Lower leg skin (tissue), 3 donors: Measurements from ENCODE around the gene PHTF2.

Source experiments
- CTCF ChIP-seq, 3 donors: fragments of 450-650 bp; IDR thresholded peaks; one replicate each; pipeline ENCODE4 v1.5.1; 2016; ENCODE audit warnings: antibody characterized with exemption in 3 of 3, mild to moderate bottlenecking in 3 of 3, moderate library complexity in 2 of 3
- POLR2A ChIP-seq, 2 donors: fragments of 450-650 bp; IDR thresholded peaks; one replicate each; pipeline ENCODE4 v1.6.1; 2016 to 2017; ENCODE audit warnings: antibody characterized with exemption in 2 of 2, mild to moderate bottlenecking in 1 of 2, moderate library complexity in 1 of 2

GRCh38 chr7:77759294-77759889 is 39.2 kb upstream of the PHTF2 start:
- TF ChIP-seq CTCF (IDR thresholded peaks at IDR 0.05) (peak in 1 of 3 donors; percentile 49), POLR2A (IDR thresholded peaks at IDR 0.05) (no peak)
